Ovary (tissue), 3 donors: ENCODE measurements around the gene FGFBP3.

ENCODE experiments used
- CTCF ChIP-seq, 3 donors: fragments of 450-650 bp in 2 of 3; fragments of 200-600 bp in 1 of 3; IDR thresholded peaks; one replicate each; pipeline versions ENCODE4 v1.5.1 to v1.8.0; 2016 to 2022; ENCODE audit warnings: antibody characterized with exemption in 3 of 3, mild to moderate bottlenecking in 1 of 3
- EP300 ChIP-seq: sonication (generic); formaldehyde crosslinking; IDR thresholded peaks from one replicate; pipeline ENCODE4 v1.6.1; 2017; ENCODE audit warnings: antibody characterized with exemption
- POLR2A ChIP-seq: fragments of 450-650 bp; IDR thresholded peaks from one replicate; pipeline ENCODE4 v1.6.1; 2017; ENCODE audit warnings: antibody characterized with exemption, mild to moderate bottlenecking, moderate library complexity
- donor health status: DM: no; HTN: no; CAD: no.

- TF ChIP-seq POLR2A = no peak
- TF ChIP-seq CTCF (IDR thresholded peaks at IDR 0.05) = no peak
- TF ChIP-seq EP300 = no peak
These were observed 13.0 kb downstream of the FGFBP3 start for GRCh38 chr10:91896212-91896756.
